GM23338 (cell line): Measurements from ENCODE around the gene LPO. TPM values are rescaled to one million over a fixed set of nuclear protein-coding genes. Genes with fewer than 3 reads are reported as not detected.

ENCODE experiments used
- ATAC-seq: fragments of 200-7000 bp; cut with Tn5 transposase; 3 replicates; pipeline ENCODE4 v1.9.1; 2020
- DNase-seq: peaks from one replicate; pipeline ENCODE4 v3.0.0-alpha.2; 2015; ENCODE audit warnings: low spot score
- H2AFZ ChIP-seq: fragments of 200-600 bp; sonication (generic); 2 replicates; pipeline ENCODE4 v1.8.0; 2016; ENCODE audit warnings: antibody characterized with exemption, mild to moderate bottlenecking, moderate library complexity
- H3F3A ChIP-seq: fragments of 200-600 bp; sonication (generic); replicated peaks from 2 replicates; pipeline ENCODE4 v1.8.0; 2017; ENCODE audit warnings: antibody characterized with exemption, mixed run types, low read depth
- H3K27ac ChIP-seq: fragments of 200-600 bp; sonication (generic); 2 replicates; pipeline ENCODE4 v1.6.1; 2016; ENCODE audit warnings: low read depth
- H3K27me3 ChIP-seq: fragments of 200-600 bp; sonication (generic); 2 replicates; pipeline ENCODE4 v1.8.0; 2016; ENCODE audit warnings: mild to moderate bottlenecking, mixed run types, moderate library complexity; ENCODE audit not compliant: insufficient read depth
- H3K36me3 ChIP-seq: fragments of 200-600 bp; sonication (generic); 2 replicates; pipeline ENCODE4 v1.8.0; 2016; ENCODE audit warnings: mild to moderate bottlenecking; ENCODE audit not compliant: insufficient read depth
- H3K4me1 ChIP-seq: fragments of 200-600 bp; sonication (generic); 2 replicates; pipeline ENCODE4 v1.8.0; 2016; ENCODE audit warnings: mild to moderate bottlenecking, moderate library complexity; ENCODE audit not compliant: insufficient read depth
- H3K4me2 ChIP-seq: fragments of 200-600 bp; sonication (generic); 2 replicates; pipeline ENCODE4 v1.7.1; 2017; ENCODE audit warnings: mixed run types
- H3K4me3 ChIP-seq: fragments of 200-600 bp; sonication (generic); 2 replicates; pipeline ENCODE4 v1.6.1; 2016; ENCODE audit warnings: mixed run types
- H3K79me2 ChIP-seq: fragments of 200-600 bp; sonication (generic); replicated peaks from 2 replicates; pipeline ENCODE4 v1.8.0; 2017; ENCODE audit warnings: mild to moderate bottlenecking; ENCODE audit not compliant: insufficient read depth
- H3K9me2 ChIP-seq: fragments of 200-600 bp; sonication (generic); 2 replicates; pipeline ENCODE4 v1.8.0; 2017; ENCODE audit not compliant: insufficient read depth
- H4K20me1 ChIP-seq: fragments of 200-600 bp; sonication (generic); replicated peaks from 2 replicates; pipeline ENCODE4 v1.8.0; 2017; ENCODE audit warnings: mild to moderate bottlenecking; ENCODE audit not compliant: insufficient read depth
- H3K27ac Mint-ChIP-seq: 2 replicates; pipeline ENCODE4 v1.8.0; 2020; ENCODE audit warnings: inconsistent platforms, mild to moderate bottlenecking, moderate library complexity, mixed read lengths
- H3K27me3 Mint-ChIP-seq: 3 replicates; pipeline ENCODE4 v1.8.0; 2022; ENCODE audit warnings: low read depth, mild to moderate bottlenecking, moderate library complexity, mixed read lengths, inconsistent platforms; ENCODE audit not compliant: insufficient read depth, poor library complexity
- H3K36me3 Mint-ChIP-seq: 3 replicates; pipeline ENCODE4 v1.8.0; 2021; ENCODE audit warnings: low read depth, mild to moderate bottlenecking, inconsistent platforms, moderate library complexity, mixed read lengths
- H3K4me1 Mint-ChIP-seq: 3 replicates; pipeline ENCODE4 v1.8.0; 2020; ENCODE audit warnings: mild to moderate bottlenecking, inconsistent platforms, mixed read lengths
- H3K4me3 Mint-ChIP-seq: 3 replicates; pipeline ENCODE4 v1.8.0; 2021; ENCODE audit warnings: moderate library complexity, mild to moderate bottlenecking, inconsistent platforms, mixed read lengths
- H3K9me3 Mint-ChIP-seq: 3 replicates; pipeline ENCODE4 v1.8.0; 2020; ENCODE audit warnings: moderate library complexity, mild to moderate bottlenecking, inconsistent platforms, mixed read lengths
- CREB1 ChIP-seq: fragments of 250-450 bp; sonication (Bioruptor Pico); IDR thresholded peaks from 2 replicates; pipeline ENCODE4 v1.5.0; 2020; ENCODE audit warnings: low read depth, mild to moderate bottlenecking, moderate library complexity
- EZH2 ChIP-seq: fragments of 200-600 bp; sonication (generic); IDR thresholded peaks from one replicate; pipeline ENCODE4 v1.8.0; 2017; ENCODE audit warnings: antibody characterized with exemption, mild to moderate bottlenecking, low read depth; ENCODE audit not compliant: unreplicated experiment
- EZH2phosphoT487 ChIP-seq: fragments of 200-600 bp; sonication (generic); IDR thresholded peaks from one replicate; pipeline ENCODE4 v1.8.1; 2018; ENCODE audit warnings: antibody characterized with exemption; ENCODE audit not compliant: unreplicated experiment
- JUNB ChIP-seq: IDR thresholded peaks from one replicate; pipeline ENCODE4 v1.6.1; 2016; ENCODE audit warnings: antibody characterized with exemption; ENCODE audit not compliant: unreplicated experiment
- NANOG ChIP-seq: IDR thresholded peaks from 2 replicates; pipeline ENCODE4 v1.6.1; 2016; ENCODE audit warnings: antibody characterized with exemption, borderline replicate concordance
- POLR2AphosphoS5 ChIP-seq: IDR thresholded peaks from 2 replicates; pipeline ENCODE4 v1.6.1; 2016; ENCODE audit warnings: antibody characterized with exemption, low read depth
- STAT1 ChIP-seq: IDR thresholded peaks from one replicate; pipeline ENCODE4 v1.6.1; 2016; ENCODE audit warnings: antibody characterized with exemption; ENCODE audit not compliant: unreplicated experiment
- ZNF114 ChIP-seq: fragments of 250-450 bp; sonication (Bioruptor Pico); IDR thresholded peaks from 2 replicates; pipeline ENCODE4 v1.5.0; 2020; ENCODE audit warnings: mild to moderate bottlenecking, moderate library complexity
- ZNF331 ChIP-seq: fragments of 250-450 bp; sonication (Bioruptor Pico); IDR thresholded peaks from 2 replicates; pipeline ENCODE4 v1.5.0; 2020; ENCODE audit warnings: low read depth, mild to moderate bottlenecking, moderate library complexity
- polyA plus RNA-seq: library from polyadenylated mRNA; unstranded; fragments of >200 nt; fragmentation: Nextera tagmentation; extraction: Ambion mirVana; gene quantifications from 2 replicates; pipeline ENCODE4 v1.2.1, GENCODE V29; 2016
- total RNA-seq: library from RNA; depleted of rRNA; stranded (reverse); fragments of >200 nt; shearing (Covaris generic); gene quantifications from 2 replicates; pipeline ENCODE4 v1.2.3, GENCODE V29; 2014
- TF ChIP-seq, protein P1 (sequence below): IDR thresholded peaks from 2 replicates; pipeline ENCODE4 v1.6.1; 2016; ENCODE audit warnings: antibody characterized with exemption

Gene LPO
- total and polyA plus RNA-seq, 2 experiments from 2014 or later = 0.13 to 0.35 TPM

DNA sequence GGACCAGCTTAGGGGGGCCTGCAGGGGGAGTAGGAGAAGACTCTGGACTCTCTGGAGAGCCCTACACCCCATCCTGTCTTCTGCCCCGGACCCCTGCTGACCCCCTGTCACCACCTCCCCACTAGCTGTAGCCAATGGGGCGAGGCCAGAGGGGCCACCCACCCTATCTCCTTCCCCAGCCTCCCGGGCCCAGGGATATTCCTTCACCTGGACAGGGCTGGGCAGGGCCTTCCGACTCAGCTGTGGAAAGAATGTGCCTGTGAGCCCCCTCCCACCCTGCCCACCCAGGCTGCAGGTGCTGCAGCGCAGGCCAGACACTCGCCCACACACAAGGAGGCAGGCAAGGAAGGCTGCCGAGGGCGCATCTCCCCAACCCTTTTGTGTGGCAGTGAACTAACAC, 67.2 kb downstream of the LPO start:
- H3K36me3 ChIP-seq = no peaks in the 10 kb centered on the region

DNA sequence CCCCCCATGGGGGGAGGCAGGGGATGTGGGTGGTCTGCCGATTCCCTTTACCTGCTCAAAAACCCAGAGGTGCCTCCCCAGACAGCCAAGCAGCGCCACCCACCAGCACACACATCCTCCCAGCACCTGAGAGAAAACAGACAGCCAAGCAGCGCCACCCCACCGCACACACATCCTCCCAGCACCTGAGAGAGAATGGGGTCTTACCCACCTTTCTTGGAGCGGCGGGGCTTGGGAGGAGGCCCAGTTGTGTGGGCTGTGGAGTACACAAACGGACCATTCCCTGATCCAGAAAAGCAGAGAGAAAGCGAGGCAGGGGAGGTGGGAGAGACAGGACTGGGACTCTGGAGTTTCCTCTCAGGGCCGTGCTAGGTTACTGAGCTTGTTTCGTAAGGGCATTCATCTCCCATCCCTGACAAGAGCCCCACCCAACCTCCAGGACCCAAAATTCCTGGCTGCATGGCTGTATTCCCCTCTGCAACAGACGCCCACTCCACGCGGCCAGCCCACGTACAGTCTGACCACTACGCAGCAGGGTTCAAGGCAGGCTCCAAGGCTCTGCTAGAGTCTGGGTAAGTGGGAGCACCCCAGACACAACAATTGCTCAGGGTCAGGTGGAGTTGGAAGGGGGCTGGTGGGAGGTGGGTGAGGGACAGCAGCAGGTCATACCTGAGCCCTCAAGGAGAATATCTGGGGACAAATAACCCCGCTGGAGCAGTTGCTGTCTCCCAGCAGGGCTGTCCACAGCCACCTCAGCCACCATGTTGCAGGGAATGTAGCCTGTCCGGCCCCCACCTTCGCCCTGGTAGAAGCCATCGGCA, 68.0 kb downstream of the LPO start:
- H3K27ac Mint-ChIP-seq = no peak overlapping the region

More for the DNA sequence above, 67.2 kb downstream of the LPO start:
- no peak overlapping the region for H3K4me3 ChIP-seq
- Mint-ChIP-seq H3K9me3 (no peaks in the 10 kb centered on the region), H3K36me3 (no peaks in the 10 kb centered on the region), H3K4me3 (no peak overlapping the region), H3K27me3 (peaks cover 5% of the 10 kb centered on the region), H3K27ac (no peak overlapping the region), H3K4me1 (peaks cover 33% of the 10 kb centered on the region)
- no peaks in the 10 kb centered on the region for H3F3A ChIP-seq
- no peak overlapping the region for H3K4me2 ChIP-seq
- TF ChIP-seq CREB1 (CRISPR knock-in tag) (no peak), EZH2 (no peak), POLR2AphosphoS5 (no peak), EZH2phosphoT487 (no peak)
- TF ChIP-seq, protein P1, sequence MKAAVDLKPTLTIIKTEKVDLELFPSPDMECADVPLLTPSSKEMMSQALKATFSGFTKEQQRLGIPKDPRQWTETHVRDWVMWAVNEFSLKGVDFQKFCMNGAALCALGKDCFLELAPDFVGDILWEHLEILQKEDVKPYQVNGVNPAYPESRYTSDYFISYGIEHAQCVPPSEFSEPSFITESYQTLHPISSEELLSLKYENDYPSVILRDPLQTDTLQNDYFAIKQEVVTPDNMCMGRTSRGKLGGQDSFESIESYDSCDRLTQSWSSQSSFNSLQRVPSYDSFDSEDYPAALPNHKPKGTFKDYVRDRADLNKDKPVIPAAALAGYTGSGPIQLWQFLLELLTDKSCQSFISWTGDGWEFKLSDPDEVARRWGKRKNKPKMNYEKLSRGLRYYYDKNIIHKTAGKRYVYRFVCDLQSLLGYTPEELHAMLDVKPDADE = no peak
- H3K79me2 ChIP-seq = no peaks in the 10 kb centered on the region
- no peaks in the 10 kb centered on the region for H3K27me3 ChIP-seq
- no peak for ATAC-seq
- H3K27ac ChIP-seq = no peak overlapping the region
- H4K20me1 ChIP-seq = no peaks in the 10 kb centered on the region
- H2AFZ ChIP-seq = no peak overlapping the region
- no peak for DNase-seq
- H3K4me1 ChIP-seq = peaks cover 13% of the 10 kb centered on the region
- no peaks in the 10 kb centered on the region for H3K9me2 ChIP-seq

More for the DNA sequence above, 68.0 kb downstream of the LPO start:
- Histone ChIP-seq H3K4me1 (peaks cover 13% of the 10 kb centered on the region), H3K9me2 (no peaks in the 10 kb centered on the region), H2AFZ (no peak overlapping the region), H3K36me3 (no peaks in the 10 kb centered on the region), H3K27ac (no peak overlapping the region), H4K20me1 (no peaks in the 10 kb centered on the region), H3K4me2 (no peak overlapping the region), H3K4me3 (no peak overlapping the region), H3F3A (no peaks in the 10 kb centered on the region), H3K27me3 (no peaks in the 10 kb centered on the region), H3K79me2 (no peaks in the 10 kb centered on the region)
- no peak for ATAC-seq
- TF ChIP-seq POLR2AphosphoS5 = no peak
- TF ChIP-seq ZNF114 = no peak
- no peak for TF ChIP-seq JUNB
- no peak for TF ChIP-seq STAT1
- TF ChIP-seq ZNF331 (CRISPR knock-in tag) = no peak
- no peak for TF ChIP-seq EZH2
- no peak for TF ChIP-seq NANOG
- TF ChIP-seq, protein P1 = no peak
- Mint-ChIP-seq H3K4me3 (no peak overlapping the region), H3K27me3 (peaks cover 5% of the 10 kb centered on the region), H3K9me3 (no peaks in the 10 kb centered on the region), H3K36me3 (no peaks in the 10 kb centered on the region), H3K4me1 (peaks cover 30% of the 10 kb centered on the region)
- DNase-seq = no peak
